Stimulated activated naive CD8-positive, alpha-beta T cell treated with anti-CD3 and anti-CD28 coated beads, Interleukin-15, Interleukin-2, amounts not matched to agents 100 U/mL and 50 U/mL, for 24 hours (primary cell): Measurements from ENCODE around the gene DCP2.
A peak's percentile ranks its signal among the peaks of the same experiment; 100 is the strongest.

Source experiments
- ATAC-seq: fragments of 150-1000 bp; cut with Tn5 transposase; one replicate; pipeline ENCODE4 v1.10.0; 2021
- DNase-seq: peaks from one replicate; pipeline ENCODE4 v3.0.0; 2021

Gene DCP2

GRCh38 chr5:112967520-112968083, 9.0 kb upstream of the DCP2 start:
- DNase-seq (no peak), ATAC-seq (no peak)

GRCh38 chr5:112968411-112969106, 8.0 kb upstream of the DCP2 start:
- DNase-seq (no peak), ATAC-seq (no peak)

GRCh38 chr5:112971276-112971675, 5.3 kb upstream of the DCP2 start:
- no peak for ATAC-seq
- no peak for DNase-seq

- no peak for DNase-seq
- no peak for ATAC-seq
Observed at GRCh38 chr5:112973036-112973435, 3.6 kb upstream of the DCP2 start.

- no peak for ATAC-seq
- no peak for DNase-seq
Observed at GRCh38 chr5:112973904-112974303, 2.7 kb upstream of the DCP2 start.

DNA sequence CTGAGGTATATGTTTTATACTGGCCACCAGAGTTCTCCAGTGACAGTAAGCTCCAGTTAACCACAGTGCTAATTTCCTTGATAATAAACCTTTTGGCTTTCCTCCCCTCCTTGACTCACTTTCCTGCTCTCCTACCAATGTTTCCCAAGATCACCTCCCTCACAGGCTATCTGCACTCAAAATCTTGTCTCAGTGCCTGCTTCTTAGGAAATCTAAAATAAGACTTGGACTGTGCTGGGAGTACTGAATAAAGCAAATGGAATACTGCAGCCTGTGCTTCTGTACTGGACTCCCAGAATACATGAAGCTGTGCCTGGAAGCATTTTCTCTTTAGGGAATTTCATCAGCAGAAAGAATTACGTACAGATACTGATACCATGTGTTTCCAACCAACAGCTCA, 1.7 kb upstream of the DCP2 start:
- ATAC-seq (no peak), DNase-seq (no peak)

GRCh38 chr5:112975721-112976431, 722 bp upstream of the DCP2 start:
- ATAC-seq: peak; percentile 9
- no peak for DNase-seq

DNA sequence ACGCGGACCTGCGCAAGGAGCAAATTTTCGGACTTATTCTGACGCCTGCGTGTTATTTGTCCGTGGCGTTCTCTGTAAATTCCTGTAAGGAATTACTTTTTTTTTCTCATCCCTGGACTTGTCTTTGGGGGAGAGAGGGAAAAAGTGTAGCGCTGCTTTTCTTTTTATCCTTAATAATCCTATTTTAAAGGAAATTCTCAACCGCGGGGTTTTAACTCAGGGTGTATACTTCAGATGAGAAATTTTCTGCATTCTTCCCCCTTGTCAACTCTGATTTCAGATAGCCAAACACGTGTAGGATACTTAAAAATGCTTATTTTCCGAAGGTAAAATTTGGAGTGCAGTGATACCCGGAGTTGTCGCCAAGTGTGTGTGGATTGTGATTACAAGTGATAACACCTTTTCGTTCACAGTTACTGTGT, 853 bp downstream of the DCP2 start:
- ATAC-seq (no peak), DNase-seq (no peak)

GRCh38 chr5:112978836-112979235, 2.2 kb downstream of the DCP2 start:
- DNase-seq: no peak
- no peak for ATAC-seq

- ATAC-seq (no peak), DNase-seq (no peak)
Observed at GRCh38 chr5:112979723-112980122, 3.1 kb downstream of the DCP2 start.

- DNase-seq (no peak), ATAC-seq (no peak)
Observed at GRCh38 chr5:112983363-112983762, 6.8 kb downstream of the DCP2 start.

DNA sequence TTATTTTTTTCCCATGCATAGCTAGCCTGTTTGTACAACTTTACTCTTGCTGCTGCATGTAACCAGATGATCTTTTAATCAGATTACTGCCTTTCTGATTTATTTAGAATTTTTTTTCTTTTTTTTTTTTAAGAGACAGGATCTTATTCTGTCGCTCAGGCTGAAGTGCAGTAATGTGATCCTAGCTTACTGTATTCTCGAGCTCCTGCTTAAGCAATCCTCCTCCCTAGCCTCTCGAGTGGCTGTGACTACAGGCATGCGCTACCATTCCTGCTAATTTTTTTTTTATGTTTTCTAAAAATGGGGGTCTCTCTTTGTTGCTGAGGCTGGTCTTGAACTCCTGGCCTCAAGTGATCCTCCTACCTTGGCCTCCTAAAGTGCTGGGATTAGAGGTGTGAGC, 9.6 kb downstream of the DCP2 start:
- ATAC-seq: no peak

DNA sequence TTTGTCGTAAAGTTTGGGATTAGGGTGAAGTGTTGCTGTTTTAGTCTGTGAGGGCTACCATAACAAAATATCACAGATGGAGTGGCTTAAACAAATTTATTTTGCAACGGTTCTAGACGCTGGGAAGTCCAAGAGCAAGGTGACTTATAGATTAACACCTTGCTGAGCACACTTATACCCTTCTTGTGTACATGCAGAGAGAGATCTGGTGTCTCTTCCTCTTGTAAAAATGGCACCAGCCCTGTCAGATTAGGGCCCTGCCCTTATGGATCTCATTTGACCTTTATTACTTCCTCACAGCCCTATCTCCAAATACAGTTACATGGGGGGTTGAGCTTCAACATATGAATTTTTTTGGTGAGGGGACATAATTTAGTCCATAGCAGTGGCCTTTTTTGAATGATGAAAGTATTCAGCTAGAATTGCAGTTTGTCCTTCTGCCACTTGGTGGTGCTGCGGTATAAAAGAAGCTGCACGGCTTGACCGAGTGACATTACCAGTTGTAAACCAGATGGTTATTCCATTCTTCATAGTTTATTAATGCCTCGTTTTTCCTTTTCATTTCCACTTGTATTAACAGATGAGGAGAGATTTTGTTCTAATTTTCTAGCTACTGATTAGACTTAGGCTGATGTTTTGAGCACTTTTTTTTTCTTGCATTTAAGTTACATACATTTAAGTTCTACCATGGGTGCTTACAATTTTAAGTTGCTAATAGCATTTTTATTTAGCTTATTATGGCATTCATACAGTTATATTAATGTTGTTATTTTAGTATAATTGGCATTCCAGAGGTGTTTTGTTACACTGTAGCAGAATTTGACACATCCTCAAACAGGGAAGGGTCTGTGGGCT, 19.4 kb downstream of the DCP2 start:
- peak; percentile 43 for ATAC-seq

More for the DNA sequence above, 9.6 kb downstream of the DCP2 start:
- no peak for DNase-seq

GRCh38 chr5:112996830-112997374, 20.3 kb downstream of the DCP2 start:
- DNase-seq (no peak), ATAC-seq (no peak)

More for the DNA sequence above, 19.4 kb downstream of the DCP2 start:
- DNase-seq: peak; percentile 81

- no peak for ATAC-seq
- DNase-seq: no peak
Observed at GRCh38 chr5:112998296-112998695, 21.7 kb downstream of the DCP2 start.

DNA sequence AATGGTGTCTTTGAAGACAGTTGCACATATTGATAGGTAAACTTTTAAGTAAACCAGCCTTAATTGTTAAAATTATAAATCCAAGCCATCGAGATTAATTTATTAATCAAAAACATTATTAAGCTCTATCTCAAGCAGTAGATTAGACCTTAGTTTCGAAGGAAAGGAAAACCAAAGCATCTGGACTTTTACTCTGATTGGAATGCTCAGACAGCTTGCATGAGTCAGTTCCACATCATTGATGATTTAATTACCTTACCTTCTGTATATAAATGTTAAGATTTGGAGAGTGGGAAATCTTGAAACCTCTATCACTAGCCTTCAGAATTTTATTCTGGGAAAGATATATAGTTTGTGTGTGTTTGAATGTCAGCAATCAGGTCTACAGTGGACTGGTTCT, 23.9 kb downstream of the DCP2 start:
- DNase-seq: no peak

DNA sequence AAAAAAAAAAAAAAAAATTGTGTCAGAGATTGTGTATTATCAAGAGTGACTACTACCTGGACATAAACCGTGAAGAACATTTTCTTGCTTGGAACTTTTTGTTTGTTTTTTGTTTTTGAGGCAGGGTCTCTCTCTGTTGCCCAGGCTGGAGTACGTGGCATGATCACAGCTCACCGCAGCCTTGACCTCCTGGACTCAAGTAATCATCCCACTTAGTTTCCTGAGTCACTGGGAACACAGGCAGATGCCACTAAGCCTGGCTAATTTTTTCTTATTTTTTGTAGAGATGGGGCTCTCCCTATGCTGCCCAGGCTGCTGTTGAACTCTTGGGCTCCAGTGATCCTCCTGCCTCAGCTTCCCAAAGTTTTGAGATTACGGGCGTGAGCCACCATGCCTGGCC, 25.8 kb downstream of the DCP2 start:
- DNase-seq: no peak
- ATAC-seq: no peak

More for the DNA sequence above, 23.9 kb downstream of the DCP2 start:
- ATAC-seq: no peak

GRCh38 chr5:113003763-113004162, 27.2 kb downstream of the DCP2 start:
- ATAC-seq (no peak), DNase-seq (no peak)

DNA sequence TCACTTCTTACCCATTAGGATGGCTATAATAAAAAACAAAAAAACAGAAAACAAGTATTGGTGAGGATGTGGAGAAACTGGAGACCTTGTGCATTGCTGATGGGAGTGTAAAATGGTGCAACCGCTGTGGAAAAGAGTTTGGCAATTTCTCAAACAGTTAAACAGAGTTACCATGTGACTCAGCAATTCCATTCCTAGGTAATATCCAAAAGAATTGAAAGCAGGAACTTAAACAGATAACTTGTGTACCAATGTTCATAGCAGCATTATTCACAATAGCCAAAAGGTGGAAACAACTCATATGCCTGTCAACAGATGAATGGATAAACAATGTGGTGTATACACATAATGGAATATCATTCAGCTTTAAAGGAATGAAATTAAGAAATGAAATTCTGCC, 28.9 kb downstream of the DCP2 start:
- ATAC-seq: no peak
- DNase-seq: no peak

GRCh38 chr5:113017881-113018635, 41.5 kb downstream of the DCP2 start:
- ATAC-seq (no peak), DNase-seq (no peak)

- DNase-seq (no peak), ATAC-seq (no peak)
Observed at GRCh38 chr5:113020461-113021273, 44.1 kb downstream of the DCP2 start.
